Activated CD4-positive, alpha-beta T cell treated with anti-CD3 and anti-CD28 coated beads for 36 hours (primary cell): ENCODE data around the gene ZNF768. TPM values are rescaled to one million over a fixed set of nuclear protein-coding genes. Genes with fewer than 3 reads are reported as not detected.

ENCODE experiments used
- ATAC-seq: fragments of 200-7000 bp; cut with Tn5 transposase; one replicate; pipeline ENCODE4 v1.10.0; 2021; ENCODE audit warnings: mild to moderate bottlenecking, moderate library complexity
- CTCF ChIA-PET: fragments of 350-600 bp; sonication (Branson Sonifier 250); formaldehyde crosslinking; loops from one replicate; lab custom pipeline; 2021; ENCODE audit warnings: antibody characterized with exemption; lab: Charles Lee
- POLR2A ChIA-PET: fragments of 350-600 bp; sonication (Branson Sonifier 250); formaldehyde crosslinking; loops from one replicate; lab custom pipeline; 2021; ENCODE audit warnings: antibody characterized with exemption, inconsistent platforms; lab: Charles Lee
- DNase-seq: peaks from one replicate; pipeline ENCODE4 v3.0.0-alpha.2; 2020
- H3K27ac Mint-ChIP-seq: one replicate; pipeline ENCODE4 v1.8.0; 2021; ENCODE audit warnings: mixed read lengths
- H3K27me3 Mint-ChIP-seq: one replicate; pipeline ENCODE4 v1.8.0; 2021; ENCODE audit warnings: mixed read lengths
- H3K36me3 Mint-ChIP-seq: one replicate; pipeline ENCODE4 v1.8.0; 2021; ENCODE audit warnings: low read depth, mixed read lengths
- H3K4me1 Mint-ChIP-seq: one replicate; pipeline ENCODE4 v1.8.0; 2021; ENCODE audit warnings: mixed read lengths
- H3K4me3 Mint-ChIP-seq: one replicate; pipeline ENCODE4 v1.8.0; 2021; ENCODE audit warnings: mild to moderate bottlenecking, moderate library complexity, mixed read lengths
- H3K9me3 Mint-ChIP-seq: one replicate; pipeline ENCODE4 v1.8.0; 2021; ENCODE audit warnings: low read depth, mixed read lengths
- intact Hi-C, 2 experiments: fragments of 100-400 bp; cut with DNase I in 1 of 2; cut with micrococcal nuclease in 1 of 2; formaldehyde crosslinking; loops; one replicate each; pipeline versions ENCODE4 v1.14.2 to v1.15.1; 2022 to 2024; cut with DNase I, micrococcal nuclease
- total RNA-seq, 2 experiments: library from RNA; stranded (reverse); gene quantifications; one replicate each; pipeline ENCODE4 v1.2.3, GENCODE V29; 2021

Gene ZNF768
- total RNA-seq, 2 experiments from 2014 or later = 8.9 to 11.1 TPM

DNA sequence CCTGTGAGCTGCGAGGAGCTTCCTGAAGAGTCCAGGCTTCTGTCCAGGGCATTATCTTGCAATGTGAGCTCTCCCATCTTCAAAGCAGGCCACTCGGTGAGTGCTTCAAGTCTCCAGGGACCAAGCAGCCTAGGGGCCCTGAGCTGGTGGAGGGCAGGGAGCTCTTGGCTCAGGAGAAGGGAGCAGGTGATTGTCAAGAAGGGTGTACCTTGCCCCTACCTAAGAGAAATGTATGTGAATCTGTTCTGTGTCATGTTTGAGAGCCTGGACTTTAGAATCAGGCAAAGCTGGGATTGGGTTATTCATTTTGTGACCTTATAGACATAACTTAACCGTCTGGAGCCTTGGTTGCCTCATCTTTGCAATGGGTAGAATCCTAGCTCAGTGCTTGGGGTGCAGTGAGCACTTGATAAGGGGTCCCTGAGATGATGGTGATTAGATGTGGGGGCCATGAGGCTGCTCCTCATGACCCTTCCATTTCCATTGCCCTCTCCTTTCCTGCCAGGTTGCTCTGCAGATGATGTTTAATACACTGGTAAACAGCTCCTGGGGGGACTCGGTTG, 15.9 kb downstream of the ZNF768 start:
- no peak overlapping the region for H3K27ac Mint-ChIP-seq
- H3K4me3 Mint-ChIP-seq = no peak overlapping the region
- H3K27me3 Mint-ChIP-seq = no peaks in the 10 kb centered on the region
- ATAC-seq = no peak
- intact Hi-C loops = no loop called here
- CTCF ChIA-PET = interaction anchor here (0.7 to 2.1 kb wide), 5 partner anchors 61 to 151 kb away, joined by 3 to 10 read pairs (median 5); partner anchors contain the start of gene DCTPP1
- POLR2A ChIA-PET = interaction anchor here (0.8 kb wide), 1 partner anchor 140 kb away, joined by 5 read pairs; no protein-coding TSS in a partner anchor
- no peaks in the 10 kb centered on the region for H3K9me3 Mint-ChIP-seq
- peaks cover 62% of the 10 kb centered on the region for H3K36me3 Mint-ChIP-seq
- no peak for DNase-seq
- H3K4me1 Mint-ChIP-seq = no peaks in the 10 kb centered on the region

GRCh38 chr16:30509081-30509765, 17.1 kb downstream of the ZNF768 start:
- no peak for ATAC-seq
- intact Hi-C loops = no loop called here

GRCh38 chr16:30503403-30504296, 22.7 kb downstream of the ZNF768 start:
- ChIA-PET POLR2A (no interaction called here), CTCF (no interaction called here)
- Mint-ChIP-seq H3K9me3 (no peaks in the 10 kb centered on the region), H3K36me3 (peaks cover 40% of the 10 kb centered on the region), H3K4me1 (peaks cover 4% of the 10 kb centered on the region), H3K27ac (peak overlapping the region; percentile 72), H3K4me3 (no peak overlapping the region), H3K27me3 (no peaks in the 10 kb centered on the region)
- no peak for ATAC-seq
- DNase-seq = no peak
- intact Hi-C loops = no loop called here

More at GRCh38 chr16:30509081-30509765, 17.1 kb downstream of the ZNF768 start:
- ChIA-PET CTCF (interaction anchor here (0.6 kb wide), 3 partner anchors 84 to 121 kb away, joined by 3 to 4 read pairs (median 3); no protein-coding TSS in a partner anchor), POLR2A (no interaction called here)
- Mint-ChIP-seq H3K27ac (peak overlapping the region; percentile 10), H3K4me3 (no peak overlapping the region), H3K27me3 (no peaks in the 10 kb centered on the region), H3K36me3 (peaks cover 62% of the 10 kb centered on the region), H3K4me1 (no peaks in the 10 kb centered on the region), H3K9me3 (no peaks in the 10 kb centered on the region)
- DNase-seq = no peak

- ChIA-PET POLR2A (no interaction called here), CTCF (interaction anchor here (0.6 to 1.1 kb wide), 3 partner anchors 116 to 841 kb away, joined by 3 to 4 read pairs (median 4); no protein-coding TSS in a partner anchor)
- no peak overlapping the region for H3K4me3 Mint-ChIP-seq
- peaks cover 39% of the 10 kb centered on the region for H3K36me3 Mint-ChIP-seq
- H3K27me3 Mint-ChIP-seq = no peaks in the 10 kb centered on the region
- DNase-seq = no peak
- peaks cover 4% of the 10 kb centered on the region for H3K4me1 Mint-ChIP-seq
- no peak for ATAC-seq
- no peaks in the 10 kb centered on the region for H3K9me3 Mint-ChIP-seq
- no peak overlapping the region for H3K27ac Mint-ChIP-seq
- intact Hi-C loops = no loop called here
These were observed 27.1 kb downstream of the ZNF768 start for GRCh38 chr16:30499284-30499683.

- CTCF ChIA-PET = interaction anchor here (1.6 to 1.9 kb wide), 2 partner anchors 65 to 121 kb away, joined by 4 to 5 read pairs; partner anchors contain the start of gene DCTPP1
- peaks cover 16% of the 10 kb centered on the region for H3K4me1 Mint-ChIP-seq
- H3K36me3 Mint-ChIP-seq = peaks cover 53% of the 10 kb centered on the region
- H3K4me3 Mint-ChIP-seq = no peak overlapping the region
- H3K27ac Mint-ChIP-seq = peak overlapping the region; percentile 4
- intact Hi-C loops = loop anchor here in 1 of 2 experiments (5.0 kb wide), 3 partner anchors 38 to 62 kb away; partner anchors contain the start of genes DCTPP1 and ZNF747
- no peak for DNase-seq
- H3K27me3 Mint-ChIP-seq = no peaks in the 10 kb centered on the region
- no peaks in the 10 kb centered on the region for H3K9me3 Mint-ChIP-seq
- POLR2A ChIA-PET = no interaction called here
- no peak for ATAC-seq
These were observed 31.7 kb downstream of the ZNF768 start for GRCh38 chr16:30494709-30495108.

DNA sequence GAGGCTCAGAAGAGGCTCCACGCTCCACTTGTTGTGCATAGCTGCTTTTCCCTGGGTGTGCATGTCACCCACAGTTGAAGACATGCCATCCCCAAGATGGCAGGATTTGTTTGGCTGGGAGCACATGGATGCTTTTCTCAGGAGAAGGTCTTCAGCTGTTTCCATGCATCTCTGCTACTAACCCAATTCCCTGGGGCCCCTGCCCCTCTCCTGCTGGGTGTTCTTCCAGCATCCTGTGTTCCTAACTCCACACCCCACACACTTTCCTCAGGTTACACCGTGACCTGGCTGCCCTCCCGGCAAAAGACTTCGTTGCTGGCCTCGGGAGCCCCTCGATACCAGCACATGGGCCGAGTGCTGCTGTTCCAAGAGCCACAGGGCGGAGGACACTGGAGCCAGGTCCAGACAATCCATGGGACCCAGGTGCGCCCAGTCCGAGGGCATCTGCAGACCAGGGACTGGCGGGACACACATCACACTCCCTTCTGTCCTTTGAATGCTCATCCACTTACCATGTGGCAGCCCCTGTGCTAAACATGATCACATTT, 32.4 kb downstream of the ZNF768 start:
- peaks cover 17% of the 10 kb centered on the region for H3K4me1 Mint-ChIP-seq
- DNase-seq = no peak
- H3K4me3 Mint-ChIP-seq = no peak overlapping the region
- CTCF ChIA-PET = no interaction called here
- no peak for ATAC-seq
- H3K36me3 Mint-ChIP-seq = peaks cover 56% of the 10 kb centered on the region
- intact Hi-C loops = loop anchor here in 1 of 2 experiments (5.0 kb wide), 3 partner anchors 38 to 62 kb away; partner anchors contain the start of genes DCTPP1 and ZNF747
- no peaks in the 10 kb centered on the region for H3K9me3 Mint-ChIP-seq
- POLR2A ChIA-PET = no interaction called here
- H3K27ac Mint-ChIP-seq = peak overlapping the region; percentile 4
- H3K27me3 Mint-ChIP-seq = no peaks in the 10 kb centered on the region

GRCh38 chr16:30491744-30492308, 34.5 kb downstream of the ZNF768 start:
- no peak overlapping the region for H3K4me3 Mint-ChIP-seq

DNA sequence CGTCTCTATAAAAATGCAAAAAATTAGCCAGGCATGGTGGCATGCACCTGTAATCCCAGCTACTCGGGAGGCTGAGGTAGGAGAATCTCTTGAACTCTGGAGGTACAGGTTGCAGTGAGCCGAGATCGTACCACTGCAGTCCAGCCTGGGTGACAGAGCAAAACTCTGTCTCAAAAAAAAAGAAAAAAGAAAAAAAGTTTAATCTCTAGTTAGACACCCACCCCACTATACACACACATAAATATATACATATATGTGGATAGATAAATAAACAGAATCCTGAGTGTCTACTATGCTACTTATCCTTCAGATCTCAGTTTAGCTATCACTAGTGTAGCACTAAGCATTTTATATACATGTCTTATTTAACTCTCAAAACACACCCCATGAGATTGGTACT, 35.1 kb downstream of the ZNF768 start:
- peaks cover 67% of the 10 kb centered on the region for H3K36me3 Mint-ChIP-seq
- CTCF ChIA-PET = interaction anchor here (0.7 to 2.1 kb wide), 2 partner anchors 33 to 61 kb away, joined by 3 to 13 read pairs; partner anchors contain the start of gene DCTPP1
- H3K4me1 Mint-ChIP-seq = peaks cover 29% of the 10 kb centered on the region
- POLR2A ChIA-PET = interaction anchor here (0.6 to 1.3 kb wide), 3 partner anchors 19 to 34 kb away, joined by 3 to 4 read pairs (median 3); partner anchors contain the start of gene ITGAL
- H3K9me3 Mint-ChIP-seq = no peaks in the 10 kb centered on the region
- no peak for ATAC-seq
- no peak overlapping the region for H3K4me3 Mint-ChIP-seq
- H3K27me3 Mint-ChIP-seq = no peaks in the 10 kb centered on the region
- H3K27ac Mint-ChIP-seq = peak overlapping the region; percentile 9
- intact Hi-C loops = loop anchor here (1.0 to 5.0 kb wide), 4 partner anchors 39 to 59 kb away; partner anchors contain the start of genes DCTPP1 (in 1 of the 2) and ZNF747 (in 1 of the 2)
- DNase-seq = no peak

More at GRCh38 chr16:30491744-30492308, 34.5 kb downstream of the ZNF768 start:
- Mint-ChIP-seq H3K27ac (peak overlapping the region; percentile 66), H3K4me1 (peaks cover 25% of the 10 kb centered on the region), H3K27me3 (no peaks in the 10 kb centered on the region), H3K9me3 (no peaks in the 10 kb centered on the region), H3K36me3 (peaks cover 65% of the 10 kb centered on the region)
- ChIA-PET CTCF (interaction anchor here (2.1 kb wide), 1 partner anchor 62 kb away, joined by 13 read pairs; the partner anchor contains the start of gene DCTPP1), POLR2A (interaction anchor here (0.6 kb wide), 1 partner anchor 30 kb away, joined by 3 read pairs; no protein-coding TSS in a partner anchor)
- DNase-seq (peak; percentile 24), ATAC-seq (peak; percentile 65)
- intact Hi-C loops = loop anchor here (1.0 to 5.0 kb wide), 4 partner anchors 40 to 60 kb away; partner anchors contain the start of genes DCTPP1 (in 1 of the 2) and ZNF747 (in 1 of the 2)

DNA sequence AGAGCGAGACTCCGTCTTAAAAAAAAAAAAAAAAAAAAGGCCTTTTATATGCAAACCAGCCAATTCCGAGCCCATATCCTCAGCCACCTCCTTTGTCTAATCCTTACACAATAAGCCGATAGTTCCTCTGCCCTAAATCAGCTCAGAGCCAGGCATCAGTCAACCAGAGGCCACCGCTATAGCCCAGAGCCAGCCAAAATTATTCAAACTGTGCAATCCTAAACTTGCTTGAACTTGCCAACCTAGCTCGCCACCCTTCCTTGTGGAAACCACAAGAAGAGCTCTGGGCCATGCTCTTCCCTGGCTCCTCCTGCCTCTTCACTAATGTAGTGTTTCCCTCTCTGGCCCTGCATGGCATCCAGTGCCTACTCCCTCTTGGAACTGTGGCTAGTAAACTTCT, 36.2 kb downstream of the ZNF768 start:
- intact Hi-C loops = loop anchor here in 1 of 2 experiments (5.0 kb wide), 3 partner anchors 38 to 58 kb away; partner anchors contain the start of genes DCTPP1 and ZNF747
- ChIA-PET CTCF (interaction anchor here (0.6 to 2.1 kb wide), 2 partner anchors 60 to 239 kb away, joined by 3 to 13 read pairs; partner anchors contain the start of gene DCTPP1), POLR2A (interaction anchor here (0.6 to 1.3 kb wide), 4 partner anchors 18 to 144 kb away, joined by 3 to 4 read pairs (median 3); partner anchors contain the start of gene ITGAL)
- H3K4me3 Mint-ChIP-seq = no peak overlapping the region
- H3K27me3 Mint-ChIP-seq = no peaks in the 10 kb centered on the region
- H3K36me3 Mint-ChIP-seq = peaks cover 69% of the 10 kb centered on the region
- no peaks in the 10 kb centered on the region for H3K9me3 Mint-ChIP-seq
- ATAC-seq = no peak
- peaks cover 31% of the 10 kb centered on the region for H3K4me1 Mint-ChIP-seq
- no peak overlapping the region for H3K27ac Mint-ChIP-seq
- no peak for DNase-seq
